ENCODE measurements around the gene C17orf100. TPM values are rescaled to one million over a fixed set of nuclear protein-coding genes. Genes with fewer than 3 reads are reported as not detected.

Gene C17orf100
- total and polyA plus RNA-seq, 2 of the 13 experiments (the other 11 are each of a cell fraction or from before 2014, with no cell fraction given) = 3.6 to 8.7 TPM

DNA sequence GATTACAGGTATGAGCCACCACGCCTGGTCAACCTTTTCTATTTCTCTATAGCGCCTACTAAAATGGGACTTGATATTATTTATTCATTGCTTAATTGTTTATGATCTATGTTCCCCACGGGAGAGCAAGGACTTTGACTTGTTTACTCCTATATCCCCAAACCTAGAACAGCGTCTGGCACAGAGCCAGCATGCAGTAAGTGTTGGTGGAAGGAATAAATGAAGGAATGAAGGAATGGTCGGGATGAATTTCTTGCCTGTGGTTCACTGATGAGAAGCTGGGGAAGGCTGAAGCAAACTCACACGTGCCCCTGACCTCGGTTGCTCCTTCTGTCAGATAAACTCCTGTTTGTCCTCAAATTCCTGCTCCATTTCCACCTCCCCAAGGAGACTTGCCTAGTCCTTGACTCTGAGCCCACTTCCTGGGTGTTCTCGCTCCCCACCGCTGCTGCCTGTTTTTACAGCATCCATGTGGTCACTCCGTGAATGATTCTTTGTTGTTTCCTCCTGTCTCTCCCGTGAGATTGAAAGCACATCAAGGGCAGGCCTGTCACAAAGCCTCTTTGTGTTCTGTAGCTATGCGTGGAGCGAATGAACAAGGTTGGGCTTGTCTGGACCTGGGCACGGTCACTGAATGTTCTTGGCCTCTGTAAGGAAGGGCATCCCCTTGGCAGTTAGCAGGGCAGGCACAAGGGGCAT, 17.3 kb downstream of the C17orf100 start (continued):
- TF ChIP-seq, protein P1, sequence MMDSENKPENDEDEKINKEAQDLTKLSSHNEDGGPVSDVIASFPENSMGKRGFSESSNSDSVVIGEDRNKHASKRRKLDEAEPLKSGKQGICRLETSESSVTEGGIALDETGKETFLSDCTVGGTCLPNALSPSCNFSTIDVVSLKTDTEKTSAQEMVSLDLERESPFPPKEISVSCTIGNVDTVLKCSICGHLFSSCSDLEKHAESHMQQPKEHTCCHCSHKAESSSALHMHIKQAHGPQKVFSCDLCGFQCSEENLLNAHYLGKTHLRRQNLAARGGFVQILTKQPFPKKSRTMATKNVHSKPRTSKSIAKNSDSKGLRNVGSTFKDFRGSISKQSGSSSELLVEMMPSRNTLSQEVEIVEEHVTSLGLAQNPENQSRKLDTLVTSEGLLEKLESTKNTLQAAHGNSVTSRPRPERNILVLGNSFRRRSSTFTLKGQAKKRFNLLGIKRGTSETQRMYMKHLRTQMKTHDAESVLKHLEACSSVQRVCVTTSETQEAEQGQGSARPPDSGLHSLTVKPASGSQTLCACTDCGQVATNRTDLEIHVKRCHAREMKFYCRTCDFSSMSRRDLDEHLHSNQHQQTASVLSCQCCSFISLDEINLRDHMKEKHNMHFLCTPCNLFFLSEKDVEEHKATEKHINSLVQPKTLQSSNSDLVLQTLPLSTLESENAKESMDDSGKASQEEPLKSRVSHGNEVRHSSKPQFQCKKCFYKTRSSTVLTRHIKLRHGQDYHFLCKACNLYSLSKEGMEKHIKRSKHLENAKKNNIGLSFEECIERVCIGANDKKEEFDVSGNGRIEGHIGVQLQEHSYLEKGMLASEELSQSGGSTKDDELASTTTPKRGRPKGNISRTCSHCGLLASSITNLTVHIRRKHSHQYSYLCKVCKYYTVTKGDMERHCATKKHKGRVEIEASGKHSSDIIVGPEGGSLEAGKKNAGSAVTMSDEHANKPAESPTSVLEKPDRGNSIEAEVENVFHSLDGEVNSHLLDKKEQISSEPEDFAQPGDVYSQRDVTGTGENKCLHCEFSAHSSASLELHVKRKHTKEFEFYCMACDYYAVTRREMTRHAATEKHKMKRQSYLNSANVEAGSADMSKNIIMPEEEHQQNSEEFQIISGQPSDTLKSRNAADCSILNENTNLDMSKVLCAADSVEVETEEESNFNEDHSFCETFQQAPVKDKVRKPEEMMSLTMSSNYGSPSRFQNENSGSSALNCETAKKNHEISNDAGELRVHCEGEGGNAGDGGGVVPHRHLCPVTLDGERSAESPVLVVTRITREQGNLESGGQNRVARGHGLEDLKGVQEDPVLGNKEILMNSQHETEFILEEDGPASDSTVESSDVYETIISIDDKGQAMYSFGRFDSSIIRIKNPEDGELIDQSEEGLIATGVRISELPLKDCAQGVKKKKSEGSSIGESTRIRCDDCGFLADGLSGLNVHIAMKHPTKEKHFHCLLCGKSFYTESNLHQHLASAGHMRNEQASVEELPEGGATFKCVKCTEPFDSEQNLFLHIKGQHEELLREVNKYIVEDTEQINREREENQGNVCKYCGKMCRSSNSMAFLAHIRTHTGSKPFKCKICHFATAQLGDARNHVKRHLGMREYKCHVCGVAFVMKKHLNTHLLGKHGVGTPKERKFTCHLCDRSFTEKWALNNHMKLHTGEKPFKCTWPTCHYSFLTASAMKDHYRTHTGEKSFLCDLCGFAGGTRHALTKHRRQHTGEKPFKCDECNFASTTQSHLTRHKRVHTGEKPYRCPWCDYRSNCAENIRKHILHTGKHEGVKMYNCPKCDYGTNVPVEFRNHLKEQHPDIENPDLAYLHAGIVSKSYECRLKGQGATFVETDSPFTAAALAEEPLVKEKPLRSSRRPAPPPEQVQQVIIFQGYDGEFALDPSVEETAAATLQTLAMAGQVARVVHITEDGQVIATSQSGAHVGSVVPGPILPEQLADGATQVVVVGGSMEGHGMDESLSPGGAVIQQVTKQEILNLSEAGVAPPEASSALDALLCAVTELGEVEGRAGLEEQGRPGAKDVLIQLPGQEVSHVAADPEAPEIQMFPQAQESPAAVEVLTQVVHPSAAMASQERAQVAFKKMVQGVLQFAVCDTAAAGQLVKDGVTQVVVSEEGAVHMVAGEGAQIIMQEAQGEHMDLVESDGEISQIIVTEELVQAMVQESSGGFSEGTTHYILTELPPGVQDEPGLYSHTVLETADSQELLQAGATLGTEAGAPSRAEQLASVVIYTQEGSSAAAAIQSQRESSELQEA (CRISPR knock-in tag; IDR thresholded peaks at IDR 0.05; ENCODE audit: not compliant biosample characterization) = no peak
- no peak for TF ChIP-seq ZKSCAN1 (IDR thresholded peaks at IDR 0.05; ENCODE audit: low read length)
- TF ChIP-seq ERF (CRISPR knock-in tag; IDR thresholded peaks at IDR 0.05) = 0 out of 2 replicates have a peak, but pooled peaks have one; percentile 16
- no peak for TF ChIP-seq CENPT (CRISPR knock-in tag; IDR thresholded peaks at IDR 0.05; ENCODE audit: low read depth)
- TF ChIP-seq NCOA2 (CRISPR knock-in tag; IDR thresholded peaks at IDR 0.05) = peak; percentile 69
- no peak for TF ChIP-seq ZNF124 (CRISPR knock-in tag; IDR thresholded peaks at IDR 0.05)
- no peak for TF ChIP-seq MAFG (CRISPR knock-in tag; IDR thresholded peaks at IDR 0.05)
- no peak for TF ChIP-seq ZNF543 (CRISPR knock-in tag; IDR thresholded peaks at IDR 0.05)
- peak; percentile 11 for TF ChIP-seq TEAD3 (CRISPR knock-in tag; optimal IDR thresholded peaks at IDR 0.05; ENCODE audit: borderline replicate concordance)
- TF ChIP-seq, protein P2, sequence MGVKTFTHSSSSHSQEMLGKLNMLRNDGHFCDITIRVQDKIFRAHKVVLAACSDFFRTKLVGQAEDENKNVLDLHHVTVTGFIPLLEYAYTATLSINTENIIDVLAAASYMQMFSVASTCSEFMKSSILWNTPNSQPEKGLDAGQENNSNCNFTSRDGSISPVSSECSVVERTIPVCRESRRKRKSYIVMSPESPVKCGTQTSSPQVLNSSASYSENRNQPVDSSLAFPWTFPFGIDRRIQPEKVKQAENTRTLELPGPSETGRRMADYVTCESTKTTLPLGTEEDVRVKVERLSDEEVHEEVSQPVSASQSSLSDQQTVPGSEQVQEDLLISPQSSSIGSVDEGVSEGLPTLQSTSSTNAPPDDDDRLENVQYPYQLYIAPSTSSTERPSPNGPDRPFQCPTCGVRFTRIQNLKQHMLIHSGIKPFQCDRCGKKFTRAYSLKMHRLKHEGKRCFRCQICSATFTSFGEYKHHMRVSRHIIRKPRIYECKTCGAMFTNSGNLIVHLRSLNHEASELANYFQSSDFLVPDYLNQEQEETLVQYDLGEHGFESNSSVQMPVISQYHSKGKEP (CRISPR knock-in tag; IDR thresholded peaks at IDR 0.05) = no peak
- TF ChIP-seq ZNF451 (CRISPR knock-in tag; IDR thresholded peaks at IDR 0.05) = no peak
- TF ChIP-seq ATF6 (CRISPR knock-in tag; conservative IDR thresholded peaks at IDR 0.05) = no peak
- TF ChIP-seq KAT8 (CRISPR knock-in tag; IDR thresholded peaks at IDR 0.05) = no peak
- no peak for TF ChIP-seq CCAR2 (optimal IDR thresholded peaks at IDR 0.05; ENCODE audit: low read depth, low read length)
- TF ChIP-seq ZNF724P (CRISPR knock-in tag; IDR thresholded peaks at IDR 0.05; ENCODE audit: borderline replicate concordance) = no peak
- no peak for TF ChIP-seq NONO (IDR thresholded peaks at IDR 0.05)
- TF ChIP-seq NONO (CRISPR knock-in tag; conservative IDR thresholded peaks at IDR 0.05) = no peak
- no peak for TF ChIP-seq ZNF850 (CRISPR knock-in tag; conservative IDR thresholded peaks at IDR 0.05)
- no peak for TF ChIP-seq ZFYVE20 (CRISPR knock-in tag; IDR thresholded peaks at IDR 0.05; ENCODE audit: borderline replicate concordance, low read depth)
